Trophoblast cell (in vitro differentiated cells and primary cell): Measurements from ENCODE around the gene CDC37.
A peak's percentile ranks its signal among the peaks of the same experiment; 100 is the strongest.

Source experiments
- DNase-seq, 2 donors: peaks; one replicate each; pipeline ENCODE4 v3.0.0-alpha.2; 2016
- H2AFZ ChIP-seq: 2 replicates; pipeline ENCODE4 v1.6.1; 2013; ENCODE audit warnings: low read length, moderate library complexity, mild to moderate bottlenecking; ENCODE audit not compliant: insufficient read depth, poor library complexity
- H2AK5ac ChIP-seq: 2 replicates; pipeline ENCODE4 v1.6.1; 2013; ENCODE audit warnings: mild to moderate bottlenecking, low read length
- H2BK120ac ChIP-seq: 2 replicates; pipeline ENCODE4 v1.6.1; 2013; ENCODE audit warnings: low read length, mild to moderate bottlenecking, moderate library complexity; ENCODE audit not compliant: insufficient read depth, poor library complexity
- H2BK12ac ChIP-seq: 2 replicates; pipeline ENCODE4 v1.6.1; 2013; ENCODE audit warnings: mild to moderate bottlenecking, low read length, moderate library complexity
- H2BK5ac ChIP-seq: 2 replicates; pipeline ENCODE4 v1.6.1; 2013; ENCODE audit warnings: low read length, low read depth, moderate library complexity, mild to moderate bottlenecking; ENCODE audit not compliant: poor library complexity
- H3K14ac ChIP-seq: 2 replicates; pipeline ENCODE4 v1.6.1; 2013; ENCODE audit warnings: mild to moderate bottlenecking, low read length
- H3K18ac ChIP-seq: 2 replicates; pipeline ENCODE4 v1.6.1; 2013; ENCODE audit warnings: mild to moderate bottlenecking, low read length
- H3K23ac ChIP-seq: 2 replicates; pipeline ENCODE4 v1.6.1; 2013; ENCODE audit warnings: low read length
- H3K27ac ChIP-seq: 2 replicates; pipeline ENCODE4 v1.5.1; 2013; ENCODE audit warnings: low read depth, mild to moderate bottlenecking, inconsistent platforms, low read length, moderate library complexity
- H3K27me3 ChIP-seq: 2 replicates; pipeline ENCODE4 v1.6.1; 2013; ENCODE audit warnings: inconsistent platforms, mild to moderate bottlenecking, low read length, moderate library complexity; ENCODE audit not compliant: insufficient read depth
- H3K36me3 ChIP-seq, 2 experiments: 1 replicate in 1 of 2; 2 replicates in 1 of 2; pipeline ENCODE4 v1.6.1; 2013; ENCODE audit warnings: low read length in 2 of 2, mild to moderate bottlenecking in 2 of 2, moderate library complexity in 1 of 2; ENCODE audit not compliant: insufficient read depth in 2 of 2, control insufficient read depth in 1 of 2
- H3K4ac ChIP-seq: 2 replicates; pipeline ENCODE4 v1.6.1; 2013; ENCODE audit warnings: low read depth, mild to moderate bottlenecking, low read length, moderate library complexity
- H3K4me1 ChIP-seq, 2 experiments: 1 replicate in 1 of 2; 2 replicates in 1 of 2; pipeline ENCODE4 v1.6.1; 2013; ENCODE audit warnings: low read length in 2 of 2, mild to moderate bottlenecking in 2 of 2, moderate library complexity in 1 of 2; ENCODE audit not compliant: insufficient read depth in 2 of 2, control insufficient read depth in 1 of 2
- H3K4me2 ChIP-seq: 2 replicates; pipeline ENCODE4 v1.6.1; 2013; ENCODE audit warnings: inconsistent platforms, mild to moderate bottlenecking, low read length, moderate library complexity
- H3K4me3 ChIP-seq: 2 replicates; pipeline ENCODE4 v1.5.1; 2013; ENCODE audit warnings: mild to moderate bottlenecking, low read depth, low read length, inconsistent platforms
- H3K79me1 ChIP-seq: one replicate; pipeline ENCODE4 v1.6.1; 2013; ENCODE audit warnings: low read length
- H3K79me2 ChIP-seq: 2 replicates; pipeline ENCODE4 v1.6.1; 2013; ENCODE audit warnings: low read length, mild to moderate bottlenecking; ENCODE audit not compliant: control insufficient read depth, insufficient read depth, poor library complexity
- H3K9ac ChIP-seq: 2 replicates; pipeline ENCODE4 v1.6.1; 2013; ENCODE audit warnings: mild to moderate bottlenecking, low read length
- H3K9me3 ChIP-seq: 2 replicates; pipeline ENCODE4 v1.6.1; 2013; ENCODE audit warnings: low read depth, mild to moderate bottlenecking, control low read depth, inconsistent platforms, low read length; ENCODE audit not compliant: insufficient read depth
- H4K12ac ChIP-seq: 2 replicates; pipeline ENCODE4 v1.6.1; 2013; ENCODE audit warnings: low read depth, mild to moderate bottlenecking, low read length, moderate library complexity
- H4K8ac ChIP-seq: 2 replicates; pipeline ENCODE4 v1.6.1; 2013; ENCODE audit warnings: low read depth, mild to moderate bottlenecking, low read length, moderate library complexity
- H4K91ac ChIP-seq: one replicate; pipeline ENCODE4 v1.6.1; 2013; ENCODE audit warnings: low read depth, mild to moderate bottlenecking, low read length, moderate library complexity
- WGBS: extraction: QIAGEN DNeasy Blood & Tissue Kit; methylation state at CpG from one replicate; pipeline ENCODE4 v1.1.7; 2013; ENCODE audit warnings: missing lambda C conversion rate; ENCODE audit not compliant: insufficient read length, insufficient coverage; ENCODE audit errors: extremely low coverage; 5-methylcytosine and 5-hydroxymethylcytosine counted together

CDC37 gene

GRCh38 chr19:10407096-10407495, 3.8 kb upstream of the CDC37 start:
- no peak overlapping the region for H3K23ac ChIP-seq
- peaks cover 6% of the 10 kb centered on the region for H3K79me1 ChIP-seq
- H2BK120ac ChIP-seq: no peak overlapping the region
- H3K4me1 ChIP-seq: peaks cover 3 to 12% of the 10 kb centered on the region in 2 experiments
- peaks cover 11% of the 10 kb centered on the region for H3K79me2 ChIP-seq
- H4K91ac ChIP-seq: no peak overlapping the region
- H3K36me3 ChIP-seq: no peaks in the 10 kb centered on the region
- no peak overlapping the region for H3K27ac ChIP-seq
- no peak overlapping the region for H3K4me3 ChIP-seq
- H3K27me3 ChIP-seq: peaks cover 12% of the 10 kb centered on the region
- H3K14ac ChIP-seq: no peak overlapping the region
- H2AFZ ChIP-seq: no peak overlapping the region
- no peak overlapping the region for H3K9ac ChIP-seq
- no peak overlapping the region for H2BK12ac ChIP-seq
- H3K4me2 ChIP-seq: no peak overlapping the region
- H4K8ac ChIP-seq: no peak overlapping the region
- H3K18ac ChIP-seq: no peak overlapping the region
- H4K12ac ChIP-seq: no peak overlapping the region
- no peak overlapping the region for H3K4ac ChIP-seq
- H3K9me3 ChIP-seq: no peaks in the 10 kb centered on the region
- H2AK5ac ChIP-seq: no peak overlapping the region
- H2BK5ac ChIP-seq: no peak overlapping the region
- DNase-seq: no peak

GRCh38 chr19:10406191-10406590, 2.8 kb upstream of the CDC37 start:
- Histone ChIP-seq H2BK120ac (no peak overlapping the region), H3K36me3 (peaks cover 0 to 1% of the 10 kb centered on the region in 2 experiments), H3K79me2 (peaks cover 12% of the 10 kb centered on the region), H3K9me3 (no peaks in the 10 kb centered on the region), H2BK5ac (no peak overlapping the region), H3K4me2 (no peak overlapping the region), H3K4ac (no peak overlapping the region), H4K91ac (no peak overlapping the region), H3K4me3 (no peak overlapping the region), H2AFZ (no peak overlapping the region), H3K4me1 (peaks cover 4 to 13% of the 10 kb centered on the region in 2 experiments), H2BK12ac (no peak overlapping the region), H3K23ac (no peak overlapping the region), H3K9ac (no peak overlapping the region), H3K14ac (no peak overlapping the region), H4K8ac (no peak overlapping the region), H2AK5ac (no peak overlapping the region), H3K27me3 (peaks cover 12% of the 10 kb centered on the region), H4K12ac (no peak overlapping the region), H3K79me1 (peaks cover 6% of the 10 kb centered on the region), H3K27ac (no peak overlapping the region), H3K18ac (no peak overlapping the region)
- DNase-seq: no peak
- no CpG with 5 or more reads among the region's 6 CpGs for WGBS

- H4K91ac ChIP-seq: no peak overlapping the region
Observed at GRCh38 chr19:10404888-10405820, 1.8 kb upstream of the CDC37 start.

GRCh38 chr19:10402441-10403038, 802 bp downstream of the CDC37 start:
- Histone ChIP-seq H3K36me3 (peaks cover 11 to 25% of the 10 kb centered on the region in 2 experiments), H4K8ac (peak overlapping the region; percentile 50), H4K91ac (peak overlapping the region; percentile 31), H3K79me1 (peaks cover 6% of the 10 kb centered on the region), H3K4me1 (peaks cover 4 to 13% of the 10 kb centered on the region in 2 experiments), H3K14ac (peak overlapping the region; percentile 30), H3K18ac (peak overlapping the region; percentile 32), H3K79me2 (peaks cover 12% of the 10 kb centered on the region), H2BK120ac (no peak overlapping the region), H2AFZ (peak overlapping the region; percentile 41), H3K4me3 (peak overlapping the region; percentile 94), H3K27me3 (peaks cover 12% of the 10 kb centered on the region), H3K4me2 (peak overlapping the region; percentile 100), H3K27ac (no peak overlapping the region), H2BK12ac (no peak overlapping the region), H4K12ac (no peak overlapping the region), H3K4ac (peak overlapping the region; percentile 88), H3K9me3 (no peaks in the 10 kb centered on the region), H2AK5ac (peak overlapping the region; percentile 28), H2BK5ac (peak overlapping the region; percentile 7), H3K23ac (no peak overlapping the region), H3K9ac (peak overlapping the region; percentile 85)
- no CpG with 5 or more reads among the region's 15 CpGs for WGBS
- DNase-seq: peak in 1 of 2 donors; percentile 53

More at GRCh38 chr19:10404888-10405820, 1.8 kb upstream of the CDC37 start:
- Histone ChIP-seq H2BK12ac (no peak overlapping the region), H3K79me2 (peaks cover 12% of the 10 kb centered on the region), H3K27me3 (peaks cover 12% of the 10 kb centered on the region), H3K36me3 (peaks cover 0 to 9% of the 10 kb centered on the region in 2 experiments), H2AFZ (no peak overlapping the region), H3K14ac (no peak overlapping the region), H3K9me3 (no peaks in the 10 kb centered on the region), H2AK5ac (no peak overlapping the region), H2BK5ac (no peak overlapping the region), H4K8ac (no peak overlapping the region), H3K79me1 (peaks cover 6% of the 10 kb centered on the region), H3K4me2 (peak overlapping the region; percentile 100), H3K4ac (no peak overlapping the region), H3K9ac (no peak overlapping the region), H4K12ac (no peak overlapping the region), H2BK120ac (no peak overlapping the region), H3K4me1 (peaks cover 4 to 13% of the 10 kb centered on the region in 2 experiments), H3K27ac (no peak overlapping the region), H3K4me3 (peak overlapping the region; percentile 90), H3K18ac (no peak overlapping the region), H3K23ac (no peak overlapping the region)
- WGBS: no CpG with 5 or more reads among the region's 43 CpGs
- DNase-seq: no peak
